Tibial nerve (tissue), 4 donors: ENCODE data around the gene FUT6.

Experiments
- CTCF ChIP-seq, 5 experiments: fragments of 200-600 bp in 3 of 5; fragments of 450-650 bp in 2 of 5; sonication (generic) in 3 of 5; IDR thresholded peaks; one replicate each; pipeline ENCODE4 v1.5.1; 2016 to 2019; ENCODE audit warnings: antibody characterized with exemption in 5 of 5, mild to moderate bottlenecking in 3 of 5, moderate library complexity in 2 of 5
- EP300 ChIP-seq, 2 donors: sonication (generic); formaldehyde crosslinking; IDR thresholded peaks; one replicate each; pipeline ENCODE4 v1.6.1; 2017; ENCODE audit warnings: antibody characterized with exemption in 2 of 2, mild to moderate bottlenecking in 1 of 2
- POLR2A ChIP-seq, 2 donors: fragments of 450-650 bp; IDR thresholded peaks; one replicate each; pipeline ENCODE4 v1.6.1; 2017; ENCODE audit warnings: antibody characterized with exemption in 2 of 2, mild to moderate bottlenecking in 2 of 2, moderate library complexity in 2 of 2

GRCh38 chr19:5792224-5792623, 47.3 kb downstream of the FUT6 start:
- TF ChIP-seq CTCF (IDR thresholded peaks at IDR 0.05): no peak
- no peak for TF ChIP-seq EP300 (IDR thresholded peaks at IDR 0.05)
- TF ChIP-seq POLR2A (IDR thresholded peaks at IDR 0.05): no peak
